Hippocampal formation (tissue), 2 donors: ENCODE measurements around the gene ATAD3B.
"Not testable (repeated sequence)": the region's sequence is repeated elsewhere in the genome, so short reads cannot be mapped to it uniquely, and the experiment has no call there.

ENCODE experiments used
- DNase-seq, 2 donors: peaks; one replicate each; lab custom pipeline; 2025; lab: John Stamatoyannopoulos, UW

Gene ATAD3B

GRCh38 chr1:1481811-1482210, 10.2 kb downstream of the ATAD3B start:
- DNase-seq = not testable (repeated sequence)

DNA sequence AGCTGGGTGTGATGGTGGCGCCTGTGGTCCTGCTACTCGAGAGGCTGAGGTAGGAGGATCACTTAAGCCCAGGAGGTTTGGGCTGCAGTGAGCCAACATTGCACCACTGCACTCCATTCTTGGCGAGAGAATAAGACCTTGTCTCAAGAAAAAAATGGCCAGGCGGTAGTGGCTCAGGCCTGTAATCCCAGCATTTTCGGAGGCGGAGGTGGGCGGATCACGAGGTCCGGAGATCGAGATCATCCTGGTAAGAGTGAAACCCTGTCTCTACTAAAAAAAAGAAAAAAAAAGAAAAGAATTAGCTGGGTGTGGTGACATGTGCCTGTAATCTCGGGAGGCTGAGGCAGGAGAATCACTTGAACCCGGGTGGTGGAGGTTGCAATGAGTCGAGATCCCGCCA, 11.3 kb downstream of the ATAD3B start:
- no peak for DNase-seq

- no peak for DNase-seq
Measured at GRCh38 chr1:1483714-1484113, 12.1 kb downstream of the ATAD3B start.

- not testable (repeated sequence) for DNase-seq
Measured at GRCh38 chr1:1484976-1485750, 13.6 kb downstream of the ATAD3B start.

DNA sequence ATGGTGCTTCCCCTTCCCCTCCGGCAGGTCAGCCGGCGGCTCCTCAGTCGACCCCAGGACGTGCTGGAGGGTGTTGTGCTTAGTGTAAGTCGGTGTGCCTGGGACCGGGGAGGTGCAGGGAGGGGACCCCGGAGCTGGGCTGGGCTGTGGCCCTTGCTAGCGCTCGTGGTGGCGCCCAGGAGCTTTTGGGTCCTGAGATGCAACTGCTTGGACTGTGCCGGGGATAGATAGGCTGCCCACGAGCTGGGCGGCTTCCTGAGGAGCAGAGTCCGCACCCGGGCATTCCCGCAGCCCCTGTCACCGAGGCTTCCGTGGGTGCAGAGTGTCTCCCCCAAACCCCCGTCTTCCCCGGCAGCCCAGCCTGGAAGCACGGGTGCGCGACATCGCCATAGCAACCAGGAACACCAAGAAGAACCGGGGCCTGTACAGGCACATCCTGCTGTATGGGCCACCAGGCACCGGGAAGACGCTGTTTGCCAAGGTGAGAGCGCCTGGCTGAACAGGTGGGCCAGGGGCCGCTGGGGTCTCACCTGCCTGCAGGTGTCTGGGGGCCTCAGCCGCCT, 14.3 kb downstream of the ATAD3B start:
- not testable (repeated sequence) for DNase-seq

DNA sequence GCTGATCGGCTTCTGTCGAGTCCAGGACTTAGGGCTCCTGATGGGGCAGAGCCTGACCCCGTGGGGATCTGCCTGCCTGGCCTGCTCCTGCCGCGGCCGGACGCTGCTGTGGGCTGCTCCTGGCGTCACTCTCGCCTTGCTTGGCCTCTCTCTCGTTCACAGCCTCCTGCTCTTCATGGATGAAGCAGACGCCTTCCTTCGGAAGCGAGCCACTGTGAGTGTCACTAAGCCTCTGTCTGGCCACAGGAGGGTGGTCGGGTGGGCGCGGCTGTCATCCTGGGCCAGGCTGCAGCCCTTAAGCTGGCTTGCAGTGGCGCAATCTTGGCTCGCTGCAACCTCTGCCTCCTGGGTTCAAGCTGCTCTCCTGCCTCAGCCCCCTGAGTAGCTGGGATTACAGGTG, 16.1 kb downstream of the ATAD3B start:
- DNase-seq = no peak

DNA sequence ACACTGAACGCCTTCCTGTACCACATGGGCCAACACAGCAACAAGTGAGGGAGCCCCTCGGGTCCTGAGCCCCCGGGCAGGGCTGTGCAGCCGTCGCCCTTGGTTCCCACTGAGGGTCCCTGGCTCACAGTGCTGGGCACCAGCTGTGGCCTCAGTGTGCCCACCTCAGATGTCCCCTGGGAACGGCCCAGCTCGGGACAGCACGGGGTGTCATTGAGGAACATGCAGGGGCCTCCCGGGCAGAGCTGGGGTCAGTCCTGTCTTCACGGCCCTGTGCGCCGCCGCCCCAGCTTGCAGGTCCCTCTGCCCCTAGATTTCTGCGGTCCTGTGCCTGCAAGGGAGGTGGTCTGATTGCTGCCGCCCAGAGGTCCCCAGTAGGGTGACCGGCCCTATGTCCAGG, 17.7 kb downstream of the ATAD3B start:
- no peak for DNase-seq

- DNase-seq = no peak
Measured at GRCh38 chr1:1489861-1490260, 18.3 kb downstream of the ATAD3B start.

- DNase-seq = no peak
Measured at GRCh38 chr1:1490633-1491230, 19.2 kb downstream of the ATAD3B start.

- DNase-seq = no peak
Measured at GRCh38 chr1:1491601-1492000, 20.0 kb downstream of the ATAD3B start.

DNA sequence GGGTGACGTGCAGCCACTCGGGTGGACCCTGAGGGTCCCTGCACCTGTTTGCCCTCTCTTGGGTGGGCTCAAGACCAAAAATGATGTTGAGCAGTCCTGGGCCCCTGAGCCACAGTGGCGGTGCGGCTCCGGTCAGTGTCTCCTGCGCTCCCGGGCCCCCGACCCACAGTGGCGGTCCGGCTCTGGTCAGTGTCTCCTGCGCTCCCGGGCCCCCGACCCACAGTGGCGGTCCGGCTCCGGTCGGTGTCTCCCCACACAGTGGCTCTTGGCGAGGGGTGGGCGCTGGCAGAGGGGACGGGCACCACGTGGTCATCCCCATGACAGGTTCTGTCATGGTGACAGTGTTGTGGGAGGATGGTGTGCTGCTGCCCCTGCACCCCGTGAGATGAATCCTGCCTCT, 22.7 kb downstream of the ATAD3B start:
- DNase-seq = not testable (repeated sequence)

GRCh38 chr1:1495461-1495975, 24.0 kb downstream of the ATAD3B start:
- DNase-seq = not testable (repeated sequence)

DNA sequence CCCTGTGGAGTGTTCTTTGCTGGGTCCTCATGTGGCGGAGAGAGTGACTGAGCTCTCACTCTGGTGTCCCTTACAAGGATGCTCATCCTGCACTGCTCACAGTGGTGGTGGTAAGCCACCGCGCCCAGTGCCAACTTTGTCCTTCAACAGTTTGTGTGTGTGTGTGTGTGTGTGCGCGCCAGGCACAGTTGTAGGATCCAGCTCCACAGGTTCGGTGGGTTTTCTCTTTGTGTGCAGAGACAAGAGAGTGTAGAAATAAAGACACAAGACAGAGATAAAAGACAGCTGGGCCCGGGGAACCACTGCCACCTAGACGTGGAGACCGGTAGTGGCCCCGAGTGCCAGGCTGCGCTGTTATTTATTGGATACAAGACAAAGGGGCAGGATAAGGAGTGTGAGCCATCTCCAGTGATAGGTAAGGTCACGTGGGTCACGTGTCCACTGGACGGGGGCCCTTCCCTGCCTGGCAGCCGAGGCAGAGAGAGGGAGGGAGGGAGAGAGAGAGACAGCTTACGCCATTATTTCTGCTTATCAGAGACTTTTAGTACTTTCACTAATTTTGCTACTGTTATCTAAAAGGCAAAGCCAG, 33.3 kb downstream of the ATAD3B start:
- peak; percentile 33 to 42 for DNase-seq

GRCh38 chr1:1505366-1505798, 33.8 kb downstream of the ATAD3B start:
- peak; percentile 30 to 40 for DNase-seq

GRCh38 chr1:1505801-1506200, 34.2 kb downstream of the ATAD3B start:
- not testable (repeated sequence) for DNase-seq

- DNase-seq = no peak
Measured at GRCh38 chr1:1507305-1507704, 35.7 kb downstream of the ATAD3B start.

GRCh38 chr1:1508775-1509464, 37.4 kb downstream of the ATAD3B start:
- DNase-seq = not testable (repeated sequence)

DNA sequence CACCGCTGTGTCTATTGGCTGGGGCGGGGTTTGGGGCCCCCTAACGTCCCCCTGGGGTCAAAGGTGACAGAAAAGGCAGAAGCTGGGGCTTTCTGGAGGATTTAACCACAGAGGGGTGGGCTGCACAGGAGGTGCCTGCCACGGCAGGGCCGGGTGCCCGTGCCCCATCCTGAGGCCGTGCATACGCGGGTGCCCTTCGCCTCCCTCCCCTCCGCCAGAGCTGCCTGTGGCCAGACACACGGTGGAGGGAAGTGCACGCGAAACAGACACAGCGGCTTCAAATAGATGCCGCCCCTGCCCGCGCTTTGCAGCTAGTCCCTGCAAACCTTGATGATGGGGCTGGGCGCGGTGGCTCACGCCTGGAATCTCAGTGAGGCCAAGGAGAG, 37.9 kb downstream of the ATAD3B start:
- DNase-seq = not testable (repeated sequence)

DNA sequence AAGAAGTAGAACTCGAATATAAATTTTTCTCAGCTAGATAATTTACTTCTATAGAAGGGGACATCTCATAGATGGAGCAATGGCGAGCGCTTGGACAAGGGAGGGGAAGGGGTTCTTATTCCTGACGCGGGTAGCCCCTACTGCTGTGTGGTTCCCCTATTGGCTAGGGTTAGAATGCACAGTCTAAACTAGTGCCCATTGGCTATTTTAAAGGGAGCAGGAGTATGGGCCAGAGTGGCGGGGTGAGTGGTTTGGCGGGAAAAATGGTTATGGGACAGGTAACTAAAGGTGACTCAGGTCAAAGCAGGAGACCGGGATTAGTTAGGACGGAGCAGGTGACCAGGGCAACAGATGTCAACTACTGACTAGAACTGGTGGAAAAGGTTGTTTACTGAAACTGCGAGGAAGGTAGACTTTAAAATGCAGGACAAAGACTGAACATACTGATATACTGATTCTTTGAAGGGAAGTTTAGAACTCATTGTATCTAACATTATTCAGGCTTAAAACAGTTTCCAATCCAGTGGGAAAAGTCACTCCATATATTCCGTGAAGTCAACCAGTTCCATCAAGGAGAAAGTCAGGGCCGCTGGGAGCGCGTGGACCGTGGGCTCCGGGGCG, 39.5 kb downstream of the ATAD3B start:
- DNase-seq = no peak

- peak; percentile 90 to 97 for DNase-seq
Measured at GRCh38 chr1:1511533-1512285, 40.1 kb downstream of the ATAD3B start, which contains the start of gene ATAD3A. Gene ATAD3A (plus strand): TSS chr1:1512162. CDS start chr1:1512269, 107 bp downstream.

- DNase-seq = not testable (repeated sequence)
Measured at GRCh38 chr1:1512425-1512824, 40.9 kb downstream of the ATAD3B start.
